Activated CD8-positive, alpha-beta memory T cell treated with anti-CD3 and anti-CD28 coated beads for 48 hours (primary cell): ENCODE results near the gene GDAP2.
"Not testable (repeated sequence)": the region's sequence is repeated elsewhere in the genome, so short reads cannot be mapped to it uniquely, and the experiment has no call there.

Experiments
- DNase-seq, 3 experiments: peaks; one replicate each; pipeline ENCODE4 v3.0.0-alpha.2; 2020; ENCODE audit warnings: low read depth in 2 of 3, low spot score in 2 of 3

Gene GDAP2, protein sequence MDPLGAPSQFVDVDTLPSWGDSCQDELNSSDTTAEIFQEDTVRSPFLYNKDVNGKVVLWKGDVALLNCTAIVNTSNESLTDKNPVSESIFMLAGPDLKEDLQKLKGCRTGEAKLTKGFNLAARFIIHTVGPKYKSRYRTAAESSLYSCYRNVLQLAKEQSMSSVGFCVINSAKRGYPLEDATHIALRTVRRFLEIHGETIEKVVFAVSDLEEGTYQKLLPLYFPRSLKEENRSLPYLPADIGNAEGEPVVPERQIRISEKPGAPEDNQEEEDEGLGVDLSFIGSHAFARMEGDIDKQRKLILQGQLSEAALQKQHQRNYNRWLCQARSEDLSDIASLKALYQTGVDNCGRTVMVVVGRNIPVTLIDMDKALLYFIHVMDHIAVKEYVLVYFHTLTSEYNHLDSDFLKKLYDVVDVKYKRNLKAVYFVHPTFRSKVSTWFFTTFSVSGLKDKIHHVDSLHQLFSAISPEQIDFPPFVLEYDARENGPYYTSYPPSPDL

DNA sequence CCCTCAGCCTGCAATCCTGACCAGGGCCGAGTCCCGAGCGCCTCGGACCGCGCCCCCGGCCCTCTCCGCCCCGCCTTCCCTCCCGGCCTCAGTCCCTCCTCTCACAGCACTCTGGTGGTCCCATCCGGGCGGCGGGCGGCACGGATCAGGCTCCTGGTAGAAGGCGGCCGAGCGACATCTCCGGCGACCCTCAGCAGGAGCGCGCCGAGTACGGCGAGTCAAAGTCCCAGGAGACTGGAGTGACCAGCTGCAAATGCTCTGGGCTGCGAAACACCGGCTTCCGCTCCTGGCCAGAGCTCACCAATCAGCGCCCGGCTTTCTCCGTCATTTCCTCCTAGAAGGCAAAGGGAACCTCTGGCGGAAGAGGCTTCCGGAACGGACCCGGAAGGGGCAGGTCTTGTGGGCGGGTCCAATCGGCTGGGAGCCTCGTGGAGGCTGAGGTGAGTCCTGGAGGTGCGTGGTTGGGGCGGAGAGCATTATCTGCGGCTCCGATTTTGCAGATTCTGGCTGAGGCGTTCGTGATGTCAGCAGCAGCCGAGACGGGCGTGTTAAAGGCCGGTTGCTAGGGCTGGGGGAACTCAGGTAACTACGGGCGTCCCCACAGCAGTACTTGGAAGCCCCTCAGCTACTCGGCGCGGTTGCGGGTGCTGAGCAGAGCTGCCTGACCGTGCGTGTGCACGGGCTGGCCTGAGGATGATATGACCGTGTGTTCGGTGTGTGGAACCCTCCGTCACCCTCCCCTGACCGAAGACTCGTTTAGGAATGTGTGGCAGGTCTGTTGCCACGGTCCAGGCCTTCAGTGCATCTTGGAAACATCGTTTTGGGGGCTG lies at the start of gene GDAP2, which contains the start of gene WDR3:
GDAP2 (minus strand) TSS at position 279 of the 830 bp plus-strand sequence. CDS start 9,264 bp downstream, outside the sequence.
WDR3 (plus strand) TSS at position 397 of the 830 bp plus-strand sequence. CDS start 3,581 bp downstream, outside the sequence.
- peak; percentile 73 to 84 (median 80) for DNase-seq

DNA sequence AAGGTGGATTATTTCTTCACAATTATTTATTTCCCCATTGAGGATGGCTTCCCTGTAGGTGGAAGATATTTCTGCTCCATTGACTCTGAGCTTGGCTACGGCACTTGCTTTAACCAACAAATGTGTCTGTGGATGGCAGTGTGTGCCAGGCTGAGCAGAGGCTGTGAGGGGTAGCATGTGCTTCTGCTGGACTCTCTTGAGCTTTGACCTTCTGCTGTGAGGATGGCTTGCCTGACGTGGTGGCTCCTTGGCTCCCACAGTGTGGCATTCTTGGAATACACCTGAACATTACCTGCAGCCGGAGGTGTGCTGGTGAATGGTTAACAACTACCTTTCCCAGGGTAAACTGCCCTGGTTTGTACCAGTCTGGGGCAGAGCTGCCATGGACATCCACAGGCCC lies 47.0 kb upstream of the GDAP2 start:
- DNase-seq = no peak

DNA sequence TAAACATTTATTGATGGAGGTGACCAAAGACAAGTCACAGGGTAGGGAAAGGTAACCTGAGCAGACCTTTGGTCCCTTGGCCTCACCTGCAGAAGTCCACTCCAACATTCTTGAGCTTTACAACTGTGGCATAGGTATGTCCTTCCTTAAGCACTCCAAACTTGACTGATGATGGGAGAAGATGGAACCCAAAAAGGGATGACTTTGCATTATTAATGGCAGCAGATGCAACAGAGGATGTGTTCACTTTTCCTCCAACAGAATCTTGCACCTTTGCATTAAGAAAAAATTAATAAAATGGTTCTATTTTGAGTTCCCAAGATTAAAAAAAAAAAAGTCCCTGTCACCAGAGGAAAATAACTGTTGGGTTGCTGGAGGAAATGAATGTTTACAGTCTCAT lies 42.4 kb upstream of the GDAP2 start:
- no peak for DNase-seq

DNA sequence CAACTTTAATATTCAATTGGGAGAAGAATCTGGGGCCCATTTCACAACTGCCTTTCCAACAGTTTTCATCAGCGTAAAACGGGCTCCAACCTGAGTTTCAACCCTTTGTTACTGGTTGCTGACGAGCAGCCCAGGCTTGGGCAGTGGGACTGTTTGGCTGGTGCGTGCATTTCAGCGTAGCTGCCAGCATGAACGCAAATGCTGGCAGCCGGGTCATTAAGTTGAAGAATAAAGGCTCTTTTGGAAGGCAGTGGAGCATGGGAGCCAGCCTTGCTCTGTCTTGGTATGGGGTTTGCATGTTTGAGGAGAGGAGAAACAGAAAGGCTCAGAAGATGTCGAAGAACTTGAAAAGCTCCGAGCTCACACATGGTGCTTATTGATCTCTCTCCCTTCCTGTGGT lies 40.8 kb upstream of the GDAP2 start:
- DNase-seq = no peak

DNA sequence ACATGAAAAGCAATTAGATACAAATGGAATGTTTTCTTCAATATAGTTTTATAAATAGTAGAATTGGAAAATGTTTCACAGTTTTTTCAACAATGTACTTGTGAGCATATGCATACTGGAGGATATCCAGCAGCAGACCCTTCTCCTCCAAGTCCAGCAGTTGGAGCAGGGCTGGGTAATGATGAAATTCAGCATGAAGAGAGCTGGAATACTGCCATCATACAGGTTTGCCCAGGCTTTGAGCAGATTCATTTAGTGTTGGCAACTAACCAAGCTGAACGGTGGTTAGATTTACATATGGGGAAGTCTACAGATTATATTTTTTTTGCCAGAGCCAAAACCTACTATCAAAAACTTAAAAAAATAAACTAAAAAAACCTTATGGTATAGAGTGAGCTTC lies 38.5 kb upstream of the GDAP2 start:
- DNase-seq = no peak

DNA sequence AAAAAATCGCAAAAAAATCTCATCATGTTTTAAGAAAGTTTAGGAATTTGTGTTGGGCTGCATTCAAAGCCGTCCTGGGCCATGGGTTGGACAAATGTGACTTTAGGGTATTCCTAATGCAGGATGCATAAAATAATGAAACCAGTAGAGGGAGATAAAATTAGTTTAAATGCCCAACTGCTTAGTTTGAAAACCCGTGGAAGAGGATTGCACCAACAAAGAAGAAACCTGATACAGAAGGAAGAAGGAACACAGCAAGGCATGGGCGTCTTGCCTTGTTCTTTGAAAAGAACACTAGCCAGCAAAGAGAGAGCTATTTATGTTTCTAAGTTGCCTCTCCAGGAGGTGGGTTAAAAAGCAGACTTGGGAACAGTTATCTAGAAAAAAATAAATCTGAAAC lies 38.1 kb upstream of the GDAP2 start:
- DNase-seq = no peak

DNA sequence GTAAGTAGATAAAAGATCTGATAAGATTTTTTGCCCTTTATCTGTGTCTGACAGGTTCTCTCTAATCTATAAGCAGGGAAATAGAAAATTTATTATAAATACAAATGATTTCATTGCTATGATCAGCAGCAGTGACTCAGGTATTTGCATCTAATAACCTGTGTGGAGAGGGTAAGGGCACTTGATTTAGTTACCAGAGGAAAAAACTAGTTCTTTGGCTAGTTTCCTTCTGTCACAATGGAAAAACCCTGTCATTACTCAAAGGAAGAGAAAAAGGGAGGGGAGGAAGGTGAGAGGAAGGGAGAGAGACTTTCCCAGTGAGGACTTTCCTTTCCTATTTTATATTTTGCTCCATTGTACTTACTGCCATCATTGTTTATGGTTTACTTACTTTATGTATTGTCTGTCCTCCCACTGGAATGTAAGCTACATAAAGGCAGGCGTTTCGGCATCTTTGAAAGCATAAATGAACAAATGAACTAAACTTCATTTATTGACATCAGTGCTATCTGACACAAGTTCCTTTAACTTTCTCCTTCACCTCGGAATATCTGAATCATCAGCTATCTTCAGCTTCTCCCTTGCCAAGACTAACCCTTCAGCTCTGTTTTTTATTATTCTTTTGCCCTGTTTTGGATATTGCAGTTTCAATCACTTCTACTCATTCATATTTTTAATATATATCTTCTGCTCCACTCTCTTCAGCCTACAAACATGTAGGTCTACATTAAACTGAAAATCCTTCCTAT lies 35.0 kb upstream of the GDAP2 start:
- DNase-seq = no peak

DNA sequence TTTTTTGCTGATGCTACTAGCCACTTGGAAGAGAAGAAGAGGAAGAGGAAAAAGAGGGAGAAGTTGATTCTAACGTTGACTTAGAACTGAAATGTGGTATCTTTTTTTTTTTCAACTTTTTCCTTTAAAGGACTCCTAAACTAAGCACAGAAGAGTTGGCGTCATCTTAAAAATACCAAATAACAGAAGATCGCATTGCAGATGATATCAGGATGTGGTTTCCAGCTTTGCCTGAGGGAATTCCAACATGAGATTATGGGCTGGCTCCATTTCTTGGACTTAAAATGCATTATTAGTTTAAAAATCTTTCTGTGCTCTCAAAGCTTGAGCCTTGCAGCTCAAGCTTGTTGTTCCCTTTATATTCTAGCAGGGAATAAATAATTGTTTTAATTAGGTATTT lies 29.9 kb upstream of the GDAP2 start:
- no peak for DNase-seq

DNA sequence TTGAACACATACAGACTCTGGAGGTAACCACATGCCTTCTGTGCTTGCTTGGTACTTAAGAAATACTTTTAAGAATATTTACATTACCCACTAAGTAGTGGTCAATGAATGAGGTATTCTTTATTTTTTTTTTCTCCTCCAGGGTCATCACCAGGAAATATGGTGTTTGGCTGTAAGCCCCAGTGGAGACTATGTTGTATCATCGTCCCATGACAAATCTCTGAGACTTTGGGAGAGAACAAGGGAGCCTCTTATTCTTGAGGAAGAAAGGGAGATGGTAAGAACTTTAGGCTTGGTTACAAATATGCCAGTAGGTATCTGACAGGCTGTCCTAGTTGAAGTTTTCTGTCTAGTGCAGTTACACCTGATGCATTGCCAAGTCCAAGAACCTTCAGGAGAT lies 23.0 kb upstream of the GDAP2 start:
- no peak for DNase-seq

DNA sequence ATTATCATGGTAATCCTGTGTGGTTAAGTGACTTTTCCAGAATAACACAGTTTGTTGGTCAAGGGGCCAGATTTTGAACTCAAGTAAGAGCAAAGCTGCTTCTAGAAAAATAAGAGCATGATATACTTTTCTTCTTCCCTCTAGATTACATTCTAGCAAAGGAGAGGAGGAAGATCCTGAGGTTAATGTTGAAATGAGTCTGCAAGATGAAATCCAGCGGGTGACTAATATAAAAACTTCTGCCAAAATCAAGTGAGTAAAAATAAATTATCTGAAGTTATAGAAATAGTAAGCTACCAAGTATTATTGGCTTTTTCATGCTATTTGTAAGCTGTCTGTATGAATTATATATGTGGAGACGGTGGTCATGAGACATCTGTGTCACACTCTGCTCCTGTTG lies 12.9 kb upstream of the GDAP2 start:
- DNase-seq = no peak

DNA sequence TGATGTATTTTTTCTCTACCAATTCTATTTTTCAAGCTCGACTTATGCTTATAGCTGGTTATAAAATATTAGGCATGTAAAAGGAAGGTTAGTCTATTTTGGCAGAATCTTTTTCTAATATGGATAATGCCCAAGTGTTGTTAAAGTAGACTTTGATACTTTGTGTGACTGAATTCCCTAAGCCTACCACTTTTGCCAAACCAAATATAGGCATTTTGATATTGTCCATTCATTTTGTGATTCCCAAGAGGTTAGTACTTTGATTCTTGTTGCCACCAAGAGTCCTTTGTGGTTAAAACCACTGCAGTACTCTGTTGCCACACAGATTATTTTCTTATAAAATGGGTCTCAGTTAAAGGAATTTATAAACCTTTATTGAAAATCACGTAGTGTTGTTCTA lies 4.3 kb upstream of the GDAP2 start:
- DNase-seq = no peak

DNA sequence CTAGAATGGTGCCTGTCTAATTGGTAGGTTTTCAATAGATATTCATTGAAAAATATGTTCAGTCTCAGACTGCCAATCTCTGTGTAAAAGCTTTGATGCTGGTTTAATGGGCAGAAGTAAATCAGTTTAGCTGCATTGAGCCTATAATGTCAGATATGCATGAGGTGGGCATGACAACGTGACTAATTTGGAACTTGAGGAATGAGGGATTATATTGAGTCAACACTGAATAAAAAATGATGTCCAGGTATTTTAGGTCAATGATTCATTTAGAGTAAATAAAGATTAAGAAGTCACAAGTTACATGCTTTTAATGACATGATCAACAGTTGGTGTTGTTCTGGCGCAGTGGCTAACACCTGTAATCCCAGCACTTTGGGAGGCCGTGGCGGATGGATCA lies 3.2 kb upstream of the GDAP2 start:
- no peak for DNase-seq

DNA sequence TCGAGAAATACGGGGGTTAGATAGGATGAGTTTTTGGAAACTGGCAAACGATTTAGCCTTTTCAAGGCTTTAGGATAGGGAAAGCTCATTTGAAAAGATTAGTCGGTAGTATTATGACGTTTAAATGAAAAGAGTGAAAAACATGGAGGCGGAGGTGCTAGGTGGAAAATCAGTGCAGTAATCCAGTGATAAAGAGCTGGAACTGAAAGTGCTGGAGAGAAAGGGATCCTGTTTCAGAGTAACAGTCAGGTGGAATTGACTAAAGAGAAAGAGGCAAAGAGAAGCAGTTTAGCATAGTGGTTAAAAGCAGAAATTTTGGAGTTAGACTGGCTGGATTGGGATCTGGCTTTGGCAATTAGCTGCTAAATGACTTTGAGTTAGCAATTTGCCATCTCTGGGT lies 1.1 kb upstream of the GDAP2 start:
- DNase-seq = no peak

DNA sequence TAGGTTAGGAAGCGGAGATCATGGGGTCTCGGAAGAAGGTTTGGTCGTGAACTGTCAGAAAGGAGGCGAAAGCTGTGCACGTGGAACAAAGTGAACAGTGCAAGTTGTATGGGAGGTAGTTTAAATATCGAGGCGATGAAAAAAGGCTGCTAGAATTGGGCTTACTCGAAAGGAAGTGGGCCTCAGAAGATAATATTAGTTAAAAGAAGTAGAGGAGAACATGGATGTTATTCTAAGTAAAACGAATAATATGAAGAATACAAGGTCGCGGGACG lies 689 bp upstream of the GDAP2 start:
- no peak for DNase-seq

DNA sequence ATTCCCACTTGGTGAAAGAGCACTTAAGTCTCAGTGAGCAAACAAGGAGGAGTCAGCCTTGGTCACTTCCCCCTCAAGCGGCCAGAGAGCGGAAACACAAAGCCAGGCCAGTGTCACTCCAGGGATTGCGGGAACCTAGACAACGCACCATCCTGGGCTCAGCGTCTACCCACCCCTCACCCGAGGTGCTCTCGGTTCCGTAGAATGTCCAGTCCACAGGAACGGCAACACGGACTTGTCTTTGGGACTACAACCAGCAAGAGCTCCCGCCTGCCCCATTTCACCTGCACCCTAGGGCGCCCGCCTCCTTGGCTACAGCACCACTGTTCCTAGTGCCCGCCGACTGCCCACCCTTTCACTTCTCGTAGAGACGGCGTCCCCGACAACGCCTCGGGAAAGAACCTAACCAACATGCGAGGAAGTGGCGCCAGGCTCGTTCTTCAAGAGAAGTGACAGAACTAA lies 509 bp downstream of the GDAP2 start:
- DNase-seq = peak in 1 of 3 experiments; percentile 8

DNA sequence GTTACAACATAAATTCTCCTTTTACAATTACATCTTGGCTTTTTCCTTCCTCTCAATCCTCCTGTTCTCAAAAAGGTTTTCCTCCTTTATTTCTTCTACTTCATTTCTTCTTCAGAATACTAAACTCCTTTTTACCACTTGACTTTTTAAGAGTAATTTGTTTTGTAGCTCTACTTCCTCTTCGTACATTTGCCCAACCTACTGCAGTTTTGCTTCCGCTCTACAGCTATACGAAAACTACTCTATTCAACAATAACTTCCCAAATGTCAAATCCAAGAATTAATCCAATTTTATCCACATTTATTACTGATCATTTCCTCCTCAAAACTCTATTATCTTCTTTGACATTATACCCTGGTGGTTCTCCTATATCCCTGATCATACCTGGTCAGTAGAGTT lies 3.4 kb downstream of the GDAP2 start:
- DNase-seq = no peak

DNA sequence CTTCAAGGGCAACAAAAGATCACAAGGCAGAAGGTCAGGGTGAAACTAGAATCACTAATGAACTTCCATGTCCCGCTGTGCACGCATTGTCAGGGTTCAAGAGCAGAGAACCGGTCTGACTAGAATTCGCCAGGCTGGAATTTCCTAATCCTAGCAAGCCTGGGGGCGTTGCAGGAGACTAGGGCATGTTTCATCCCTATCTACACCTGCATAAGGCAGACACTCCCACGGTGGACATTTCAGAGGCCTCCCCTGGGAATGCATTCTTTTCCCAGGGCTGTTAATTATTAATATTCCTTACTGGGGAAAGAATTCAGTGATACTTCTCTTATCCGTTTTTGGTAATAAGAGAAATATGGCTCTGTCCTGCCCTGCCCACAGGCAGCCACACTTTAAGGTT lies 6.7 kb downstream of the GDAP2 start:
- DNase-seq = not testable (repeated sequence)

DNA sequence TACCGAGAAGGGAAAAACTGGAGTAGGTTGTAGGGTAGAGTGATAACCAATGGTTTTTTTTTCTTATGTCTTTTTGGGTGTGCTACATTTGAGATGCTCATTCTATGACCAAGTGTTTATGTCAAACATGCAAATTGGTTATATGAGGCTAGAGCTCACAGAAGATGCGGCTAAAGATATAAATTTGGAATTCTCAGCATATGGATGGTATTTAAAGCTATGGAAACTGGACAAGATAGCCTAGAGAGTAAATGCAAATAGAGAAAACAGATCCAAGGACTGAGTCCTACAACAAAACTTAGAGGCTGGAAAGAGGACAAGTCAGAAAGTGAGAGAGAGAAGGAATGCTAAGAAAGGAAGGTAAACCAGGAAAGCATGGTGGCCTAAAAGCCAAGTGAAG lies 7.4 kb downstream of the GDAP2 start:
- DNase-seq = no peak

DNA sequence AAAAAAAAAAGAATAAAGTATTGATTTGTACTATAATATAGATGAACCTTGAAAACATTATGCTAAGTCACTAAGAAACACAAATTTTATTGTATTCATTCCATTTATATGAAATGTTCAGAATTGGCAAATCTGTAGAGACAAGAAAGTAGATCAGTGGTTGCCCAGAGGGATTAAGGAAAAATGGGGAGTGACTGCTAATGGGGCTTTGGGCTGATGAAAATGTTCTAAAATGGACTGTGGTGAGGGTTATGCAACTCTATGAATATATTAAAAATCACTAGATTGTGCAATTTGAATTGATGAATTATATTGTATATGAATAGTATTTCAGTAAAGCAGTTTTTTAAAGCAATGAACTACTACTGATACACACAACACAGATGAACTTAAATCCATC lies 10.0 kb downstream of the GDAP2 start:
- no peak for DNase-seq

DNA sequence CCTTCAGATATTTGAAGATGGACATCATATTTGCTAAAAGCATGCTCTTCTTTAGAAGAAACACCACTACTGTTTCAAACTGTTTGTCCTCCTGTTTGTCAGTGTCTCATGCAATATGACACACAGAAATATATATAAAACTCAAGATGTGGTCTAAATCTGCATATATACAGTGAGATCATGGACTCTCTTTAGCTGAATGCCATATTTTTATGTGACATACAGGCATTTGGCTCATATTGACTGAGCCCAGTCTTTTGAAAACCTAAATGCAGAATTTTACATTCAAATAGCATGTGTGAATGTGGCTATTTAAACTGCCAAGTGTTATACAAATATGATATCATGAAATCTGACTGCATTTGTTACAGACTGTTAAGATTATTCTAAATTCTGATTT lies 18.4 kb downstream of the GDAP2 start:
- DNase-seq = no peak

DNA sequence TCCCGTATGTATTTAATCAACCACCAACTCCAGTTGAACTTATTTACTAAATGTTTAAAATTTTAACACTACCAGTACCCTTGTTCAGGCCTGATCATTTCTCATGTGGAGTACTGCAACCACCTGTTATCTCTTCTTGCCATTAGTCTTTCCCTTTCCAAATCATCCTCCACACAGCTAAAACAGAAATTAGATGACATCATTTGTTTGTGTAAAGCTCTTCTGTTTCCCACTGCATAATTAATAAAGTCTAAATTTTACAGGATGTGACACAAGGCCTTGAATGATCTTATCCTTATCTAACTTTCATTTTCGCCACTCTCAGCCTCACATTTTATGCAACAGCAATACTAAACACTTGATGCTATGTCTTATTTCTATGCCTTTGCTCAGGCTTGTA lies 24.4 kb downstream of the GDAP2 start:
- DNase-seq = no peak

DNA sequence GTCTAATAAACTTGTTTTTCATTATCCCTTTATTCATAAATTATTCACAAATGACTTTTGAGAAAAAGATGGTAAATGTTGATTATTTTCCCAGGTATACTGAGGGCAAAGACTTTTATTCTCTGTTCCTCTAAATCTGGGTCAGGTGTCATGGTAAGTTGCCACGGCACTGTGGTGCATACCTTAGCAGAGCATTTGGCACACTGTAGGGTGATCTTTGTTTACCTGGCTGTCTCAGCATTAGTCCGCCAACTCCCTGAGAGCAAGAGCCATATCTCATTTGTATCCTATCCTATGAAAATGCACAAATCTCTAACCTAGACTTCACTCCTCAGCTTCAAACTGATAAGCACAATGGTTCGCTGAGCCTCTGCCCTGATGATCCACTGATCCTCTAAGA lies 24.9 kb downstream of the GDAP2 start:
- no peak for DNase-seq
